OCI-LY3 (cell line): ENCODE measurements around the gene UMAD1.

Source experiments
- H2AFZ ChIP-seq: fragments of 200-600, 300-600 bp; shearing (Covaris generic); 2 replicates; pipeline ENCODE4 v1.6.0; 2014; ENCODE audit warnings: antibody characterized with exemption, low read depth, low read length
- H3K27ac ChIP-seq: fragments of 200-600, 300-600 bp; sonication (generic); 2 replicates; pipeline ENCODE4 v1.5.1; 2014; ENCODE audit warnings: mild to moderate bottlenecking, low read length, moderate library complexity, mixed read lengths
- H3K27me3 ChIP-seq: fragments of 200-600, 300-600 bp; sonication (generic); 2 replicates; pipeline ENCODE4 v1.6.1; 2014; ENCODE audit warnings: low read depth, low read length, mixed read lengths
- H3K36me3 ChIP-seq: fragments of 200-600, 300-600 bp; sonication (generic); replicated peaks from 2 replicates; pipeline ENCODE3; 2014; ENCODE audit warnings: low read depth, low read length, mixed read lengths
- H3K4me1 ChIP-seq: fragments of 300-600, 200-600 bp; sonication (generic); 2 replicates; pipeline ENCODE4 v1.6.1; 2014; ENCODE audit warnings: low read length, mixed read lengths
- H3K4me2 ChIP-seq: fragments of 200-600, 300-600 bp; sonication (generic); 2 replicates; pipeline ENCODE4 v1.6.1; 2014; ENCODE audit warnings: low read length, mixed read lengths
- H3K4me3 ChIP-seq: fragments of 300-600, 200-600 bp; sonication (generic); 2 replicates; pipeline ENCODE4 v1.5.1; 2014; ENCODE audit warnings: antibody characterized with exemption, mild to moderate bottlenecking, low read length, moderate library complexity
- H3K79me2 ChIP-seq: fragments of 300-600, 200-600 bp; shearing (Covaris generic); 2 replicates; pipeline ENCODE4 v1.6.1; 2014; ENCODE audit warnings: mild to moderate bottlenecking, low read length, mixed read lengths
- H3K9ac ChIP-seq: fragments of 300-600, 200-600 bp; shearing (Covaris generic); 2 replicates; pipeline ENCODE4 v1.6.0; 2014; ENCODE audit warnings: mild to moderate bottlenecking, low read length, moderate library complexity
- H3K9me3 ChIP-seq: fragments of 200-600, 300-600 bp; shearing (Covaris generic); 2 replicates; pipeline ENCODE4 v1.6.1; 2014; ENCODE audit warnings: low read length, mixed read lengths; ENCODE audit not compliant: insufficient read depth
- H4K20me1 ChIP-seq: fragments of 200-600, 300-600 bp; sonication (generic); 2 replicates; pipeline ENCODE4 v1.6.1; 2016; ENCODE audit warnings: low read length, mixed read lengths; ENCODE audit not compliant: insufficient read depth
- EZH2phosphoT487 ChIP-seq: fragments of 200-600 bp; shearing (Covaris generic); IDR thresholded peaks from 2 replicates; pipeline ENCODE4 v1.6.1; 2018; ENCODE audit warnings: antibody characterized with exemption, mixed run types, low read depth
- TF ChIP-seq, protein P1 (sequence below): fragments of 200-600, 300-600 bp; sonication (generic); IDR thresholded peaks from 2 replicates; pipeline ENCODE4 v1.5.1; 2014; ENCODE audit warnings: antibody characterized with exemption, low read length, low read depth

UMAD1 gene

DNA sequence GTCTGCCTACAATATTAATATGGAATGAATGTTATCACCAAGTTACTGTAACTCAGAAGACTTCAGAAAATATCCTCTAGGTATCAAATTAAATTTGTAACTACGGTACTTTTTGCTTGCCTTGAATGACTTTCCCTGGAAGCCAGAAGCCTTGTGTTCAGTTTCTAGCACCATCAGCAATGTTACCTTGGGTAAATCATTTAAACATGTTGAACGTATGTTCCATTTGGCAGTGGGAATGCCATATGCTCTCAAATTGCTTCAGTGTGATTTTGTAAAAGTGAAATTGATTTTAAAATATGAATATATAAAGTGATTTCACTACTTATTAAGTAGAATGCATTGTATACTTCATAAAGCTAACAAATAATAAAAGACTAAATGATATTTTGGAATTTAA lies 66.7 kb downstream of the UMAD1 start:
- Histone ChIP-seq H3K4me1 (peaks cover 17% of the 10 kb centered on the region), H3K9me3 (no peaks in the 10 kb centered on the region), H3K9ac (no peak overlapping the region), H3K4me2 (no peak overlapping the region), H2AFZ (no peak overlapping the region), H3K27me3 (peaks cover 16% of the 10 kb centered on the region), H3K36me3 (no peaks in the 10 kb centered on the region), H4K20me1 (peaks cover 16% of the 10 kb centered on the region; the same call in 1 of the 2 replicates), H3K79me2 (no peaks in the 10 kb centered on the region), H3K27ac (no peak overlapping the region), H3K4me3 (no peak overlapping the region)
- TF ChIP-seq EZH2phosphoT487, result no peak
- TF ChIP-seq, protein P1, sequence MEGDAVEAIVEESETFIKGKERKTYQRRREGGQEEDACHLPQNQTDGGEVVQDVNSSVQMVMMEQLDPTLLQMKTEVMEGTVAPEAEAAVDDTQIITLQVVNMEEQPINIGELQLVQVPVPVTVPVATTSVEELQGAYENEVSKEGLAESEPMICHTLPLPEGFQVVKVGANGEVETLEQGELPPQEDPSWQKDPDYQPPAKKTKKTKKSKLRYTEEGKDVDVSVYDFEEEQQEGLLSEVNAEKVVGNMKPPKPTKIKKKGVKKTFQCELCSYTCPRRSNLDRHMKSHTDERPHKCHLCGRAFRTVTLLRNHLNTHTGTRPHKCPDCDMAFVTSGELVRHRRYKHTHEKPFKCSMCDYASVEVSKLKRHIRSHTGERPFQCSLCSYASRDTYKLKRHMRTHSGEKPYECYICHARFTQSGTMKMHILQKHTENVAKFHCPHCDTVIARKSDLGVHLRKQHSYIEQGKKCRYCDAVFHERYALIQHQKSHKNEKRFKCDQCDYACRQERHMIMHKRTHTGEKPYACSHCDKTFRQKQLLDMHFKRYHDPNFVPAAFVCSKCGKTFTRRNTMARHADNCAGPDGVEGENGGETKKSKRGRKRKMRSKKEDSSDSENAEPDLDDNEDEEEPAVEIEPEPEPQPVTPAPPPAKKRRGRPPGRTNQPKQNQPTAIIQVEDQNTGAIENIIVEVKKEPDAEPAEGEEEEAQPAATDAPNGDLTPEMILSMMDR, result no peak

DNA sequence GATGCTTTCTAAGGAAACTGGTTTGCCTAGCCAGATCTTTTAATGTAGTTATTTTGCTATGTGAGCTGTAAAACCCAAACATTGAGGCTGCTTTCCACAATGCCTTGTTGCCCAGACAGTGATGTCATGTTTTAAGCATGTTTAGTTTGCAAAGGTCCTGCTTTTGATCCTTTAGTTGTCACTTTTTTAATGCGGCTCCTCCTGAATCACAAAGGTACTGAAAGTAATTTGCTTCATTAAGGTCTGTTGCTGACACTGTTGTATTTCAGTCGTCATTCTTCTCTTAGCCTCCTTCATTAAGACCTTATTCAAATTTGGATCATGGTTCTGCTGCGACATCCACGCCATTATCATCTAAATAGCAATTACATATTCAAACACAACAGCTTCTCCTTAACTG lies 67.3 kb downstream of the UMAD1 start:
- Histone ChIP-seq H3K9ac (no peak overlapping the region), H3K4me1 (peaks cover 17% of the 10 kb centered on the region), H3K9me3 (no peaks in the 10 kb centered on the region), H4K20me1 (peaks cover 16% of the 10 kb centered on the region; the same call in 1 of the 2 replicates), H2AFZ (no peak overlapping the region), H3K4me3 (no peak overlapping the region), H3K27me3 (peaks cover 16% of the 10 kb centered on the region), H3K27ac (no peak overlapping the region), H3K4me2 (no peak overlapping the region), H3K79me2 (no peaks in the 10 kb centered on the region), H3K36me3 (no peaks in the 10 kb centered on the region)
- TF ChIP-seq, protein P1, result no peak
- TF ChIP-seq EZH2phosphoT487, result no peak

DNA sequence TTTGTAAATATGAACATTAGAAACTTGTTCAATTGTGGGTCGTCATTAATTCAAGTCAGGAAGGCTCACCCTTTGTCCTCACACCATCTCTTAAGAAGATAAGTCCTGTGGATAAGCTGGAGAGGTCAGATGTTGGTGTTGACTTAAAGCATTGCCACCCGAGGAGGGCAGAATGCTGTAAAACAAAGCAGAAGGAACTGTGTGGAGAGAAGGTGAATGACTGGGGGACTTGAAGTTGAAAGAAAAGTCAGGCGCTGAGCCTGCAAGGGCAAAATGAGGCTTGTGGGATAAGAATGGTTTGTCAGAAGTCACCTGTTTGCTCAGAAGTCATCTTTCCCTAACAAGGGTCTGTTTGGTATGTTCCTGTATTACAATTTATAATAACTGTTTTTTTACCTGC lies 68.7 kb downstream of the UMAD1 start:
- peaks cover 17% of the 10 kb centered on the region for H3K4me1 ChIP-seq
- H3K9me3 ChIP-seq, result no peaks in the 10 kb centered on the region
- H3K79me2 ChIP-seq, result no peaks in the 10 kb centered on the region
- no peak overlapping the region for H3K9ac ChIP-seq
- H3K4me2 ChIP-seq, result no peak overlapping the region
- H4K20me1 ChIP-seq, result peaks cover 16% of the 10 kb centered on the region; the same call in 1 of the 2 replicates
- no peak overlapping the region for H2AFZ ChIP-seq
- H3K27ac ChIP-seq, result no peak overlapping the region
- peaks cover 16% of the 10 kb centered on the region for H3K27me3 ChIP-seq
- no peak overlapping the region for H3K4me3 ChIP-seq
- no peak for TF ChIP-seq EZH2phosphoT487
- TF ChIP-seq, protein P1, result no peak
- H3K36me3 ChIP-seq, result no peaks in the 10 kb centered on the region

DNA sequence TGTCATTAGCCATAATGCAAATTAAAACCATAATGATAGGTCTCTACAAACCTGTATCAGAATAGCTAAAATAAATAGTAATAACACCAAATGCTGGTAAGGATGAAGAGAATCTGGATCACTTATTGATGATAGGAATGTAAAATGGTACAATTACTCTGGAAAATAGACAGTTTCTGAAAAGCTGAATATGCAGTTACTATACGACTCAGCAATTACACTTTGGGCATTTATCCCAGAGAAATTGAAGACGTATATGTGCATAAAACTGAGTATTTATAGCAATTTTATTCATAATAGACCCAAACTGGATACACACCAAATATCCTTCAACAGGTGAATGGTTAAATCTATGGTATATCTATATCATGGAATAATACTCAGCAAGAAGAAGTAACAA lies 69.9 kb downstream of the UMAD1 start:
- Histone ChIP-seq H3K27me3 (peaks cover 16% of the 10 kb centered on the region), H2AFZ (no peak overlapping the region), H3K9ac (no peak overlapping the region), H3K27ac (no peak overlapping the region), H3K4me3 (no peak overlapping the region), H3K4me1 (peaks cover 15% of the 10 kb centered on the region), H3K36me3 (no peaks in the 10 kb centered on the region), H3K9me3 (no peaks in the 10 kb centered on the region), H4K20me1 (peaks cover 14% of the 10 kb centered on the region; the same call in 1 of the 2 replicates), H3K79me2 (no peaks in the 10 kb centered on the region), H3K4me2 (no peak overlapping the region)
- TF ChIP-seq, protein P1, result no peak
- TF ChIP-seq EZH2phosphoT487, result no peak
